Bronchial epithelial cell (primary cell): ENCODE data around the gene MSANTD2. TPM values are rescaled to one million over a fixed set of nuclear protein-coding genes. Genes with fewer than 3 reads are reported as not detected.

Experiments
- DNase-seq: peaks from one replicate; pipeline ENCODE4 v3.0.0-alpha.2; 2010; ENCODE audit warnings: low read depth
- FAIRE-seq: peaks from 2 replicates; lab custom pipeline; 2011; peaks lifted over from hg19 to GRCh38; lab: Jason Lieb, UNC
- H3K27me3 ChIP-seq: 2 replicates; pipeline ENCODE4 v1.5.1; 2011; ENCODE audit warnings: low read length; ENCODE audit not compliant: control insufficient read depth, insufficient read depth
- H3K36me3 ChIP-seq: 2 replicates; pipeline ENCODE4 v1.5.1; 2011; ENCODE audit warnings: low read length; ENCODE audit not compliant: control insufficient read depth, insufficient read depth
- H3K4me3 ChIP-seq: 2 replicates; pipeline ENCODE4 v1.5.1; 2011; ENCODE audit warnings: mild to moderate bottlenecking, low read depth, low read length, control low read depth
- total RNA-seq: library from RNA; depleted of rRNA; stranded (reverse); fragments of >200 nt; gene quantifications from 2 replicates; pipeline ENCODE4 v1.2.1, GENCODE V29; 2014
- TF ChIP-seq, protein P1 (sequence below): IDR thresholded peaks from 2 replicates; pipeline ENCODE4 v1.5.1; 2011; ENCODE audit warnings: mild to moderate bottlenecking, moderate library complexity, low read length, control low read depth, inconsistent platforms; ENCODE audit not compliant: insufficient read depth, severe bottlenecking

MSANTD2 gene
- total RNA-seq, 1 donor from 2014 or later = 2.9 TPM

DNA sequence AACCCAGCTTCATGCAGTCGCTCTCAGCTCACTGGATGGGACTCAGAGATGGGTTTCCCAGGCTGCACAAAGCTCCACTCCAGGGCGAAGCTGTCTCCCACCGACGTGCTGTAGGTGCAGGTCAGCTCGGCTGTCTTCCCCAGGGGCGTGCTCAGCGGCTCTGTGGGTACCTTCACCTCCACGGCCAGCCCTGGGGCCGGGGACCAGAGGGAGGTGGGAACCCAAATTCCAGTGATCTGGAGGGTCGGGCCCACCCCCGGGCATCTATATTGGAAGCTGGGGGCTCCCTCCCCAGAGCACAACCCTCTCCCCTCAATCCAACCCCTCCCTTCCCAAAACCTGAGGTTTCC, 48.8 kb downstream of the MSANTD2 start:
- H3K27me3 ChIP-seq = no peaks in the 10 kb centered on the region

DNA sequence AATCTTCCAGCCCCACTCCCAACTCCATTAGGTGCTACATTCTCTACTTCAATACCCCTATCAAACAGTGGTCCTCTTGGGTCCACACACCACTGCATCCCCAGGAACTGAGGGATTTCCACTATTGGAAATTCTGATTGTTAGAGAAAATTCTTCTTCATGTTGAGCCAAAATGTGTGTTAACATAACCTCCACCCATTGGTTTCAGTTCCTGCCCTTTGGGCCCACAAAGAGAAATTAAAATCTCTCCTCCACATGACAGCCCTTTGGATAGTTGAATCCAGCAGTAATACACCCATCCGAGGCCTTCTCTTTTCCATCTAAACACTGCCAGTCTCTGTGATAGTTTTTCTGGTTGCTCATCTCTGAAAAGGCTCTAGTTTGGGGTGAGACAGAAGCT, 50.3 kb downstream of the MSANTD2 start:
- Histone ChIP-seq H3K36me3 (no peaks in the 10 kb centered on the region), H3K4me3 (no peak overlapping the region), H3K27me3 (no peaks in the 10 kb centered on the region)
- FAIRE-seq (no peak), DNase-seq (no peak)
- TF ChIP-seq, protein P1, sequence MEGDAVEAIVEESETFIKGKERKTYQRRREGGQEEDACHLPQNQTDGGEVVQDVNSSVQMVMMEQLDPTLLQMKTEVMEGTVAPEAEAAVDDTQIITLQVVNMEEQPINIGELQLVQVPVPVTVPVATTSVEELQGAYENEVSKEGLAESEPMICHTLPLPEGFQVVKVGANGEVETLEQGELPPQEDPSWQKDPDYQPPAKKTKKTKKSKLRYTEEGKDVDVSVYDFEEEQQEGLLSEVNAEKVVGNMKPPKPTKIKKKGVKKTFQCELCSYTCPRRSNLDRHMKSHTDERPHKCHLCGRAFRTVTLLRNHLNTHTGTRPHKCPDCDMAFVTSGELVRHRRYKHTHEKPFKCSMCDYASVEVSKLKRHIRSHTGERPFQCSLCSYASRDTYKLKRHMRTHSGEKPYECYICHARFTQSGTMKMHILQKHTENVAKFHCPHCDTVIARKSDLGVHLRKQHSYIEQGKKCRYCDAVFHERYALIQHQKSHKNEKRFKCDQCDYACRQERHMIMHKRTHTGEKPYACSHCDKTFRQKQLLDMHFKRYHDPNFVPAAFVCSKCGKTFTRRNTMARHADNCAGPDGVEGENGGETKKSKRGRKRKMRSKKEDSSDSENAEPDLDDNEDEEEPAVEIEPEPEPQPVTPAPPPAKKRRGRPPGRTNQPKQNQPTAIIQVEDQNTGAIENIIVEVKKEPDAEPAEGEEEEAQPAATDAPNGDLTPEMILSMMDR = no peak

More for the DNA sequence above, 48.8 kb downstream of the MSANTD2 start:
- DNase-seq (no peak), FAIRE-seq (no peak)
- Histone ChIP-seq H3K4me3 (no peak overlapping the region), H3K36me3 (no peaks in the 10 kb centered on the region)
- TF ChIP-seq, protein P1 = no peak

DNA sequence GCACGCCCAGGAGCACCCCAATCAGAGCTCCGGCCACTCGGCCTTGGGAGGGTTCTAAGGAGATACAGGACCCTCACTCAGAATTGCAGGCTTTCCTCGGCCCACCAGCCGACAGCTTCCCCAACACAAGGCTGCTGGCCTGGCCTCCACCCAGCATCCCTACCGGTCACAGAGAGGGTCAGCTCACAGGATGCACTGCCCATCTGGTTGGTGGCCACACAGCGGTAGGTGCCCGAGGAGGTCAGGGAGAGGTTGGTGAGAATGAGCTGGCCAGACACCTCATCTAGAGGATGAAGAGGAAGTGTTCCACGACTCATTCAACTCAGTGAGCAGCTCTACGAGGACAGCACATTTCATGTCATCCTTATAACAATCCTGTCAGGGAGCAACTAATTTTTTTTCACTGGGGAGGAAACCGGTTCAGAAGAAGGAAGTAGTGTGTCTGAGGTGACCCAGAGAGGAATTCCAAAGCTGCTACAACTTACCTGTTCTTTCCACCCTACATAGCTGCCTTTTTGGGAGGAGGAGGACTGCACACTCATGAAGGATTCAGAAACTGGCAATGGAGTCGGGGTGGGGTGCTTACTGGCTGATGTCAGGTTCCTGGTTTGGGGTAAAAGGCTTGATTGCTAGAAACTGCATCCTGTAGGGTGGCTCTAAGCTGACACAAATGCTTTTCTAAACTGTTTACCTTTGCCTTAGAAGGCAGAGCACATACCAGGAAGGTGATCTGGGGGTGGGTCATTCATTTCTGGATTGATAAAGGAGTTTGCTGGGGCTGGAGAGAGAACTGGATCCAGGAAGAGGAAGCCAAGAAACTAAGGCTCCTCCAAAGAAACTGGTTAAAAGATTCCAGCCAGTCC, 51.5 kb downstream of the MSANTD2 start:
- no peak overlapping the region for H3K4me3 ChIP-seq
- no peak for FAIRE-seq
- no peaks in the 10 kb centered on the region for H3K27me3 ChIP-seq
- peak; percentile 53 for DNase-seq
- TF ChIP-seq, protein P1 = no peak
- H3K36me3 ChIP-seq = no peaks in the 10 kb centered on the region

DNA sequence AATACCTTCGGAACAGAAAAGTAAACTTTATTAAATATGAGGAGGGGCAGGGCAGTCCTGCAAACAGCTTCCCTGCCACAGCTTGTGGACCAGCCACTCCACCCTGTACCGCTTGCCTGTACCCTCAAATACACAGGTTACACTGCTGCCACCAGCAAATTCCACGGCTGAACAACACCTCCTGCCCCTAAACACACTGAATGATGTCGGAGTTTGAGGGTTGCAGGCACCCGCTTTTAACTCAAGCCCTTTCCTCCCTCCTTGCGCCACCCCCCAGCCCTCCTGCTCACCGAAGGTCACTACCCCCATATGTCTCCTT, 52.1 kb downstream of the MSANTD2 start:
- no peak for FAIRE-seq
- Histone ChIP-seq H3K36me3 (no peaks in the 10 kb centered on the region), H3K27me3 (no peaks in the 10 kb centered on the region), H3K4me3 (no peak overlapping the region)
- no peak for DNase-seq
- TF ChIP-seq, protein P1 = no peak

DNA sequence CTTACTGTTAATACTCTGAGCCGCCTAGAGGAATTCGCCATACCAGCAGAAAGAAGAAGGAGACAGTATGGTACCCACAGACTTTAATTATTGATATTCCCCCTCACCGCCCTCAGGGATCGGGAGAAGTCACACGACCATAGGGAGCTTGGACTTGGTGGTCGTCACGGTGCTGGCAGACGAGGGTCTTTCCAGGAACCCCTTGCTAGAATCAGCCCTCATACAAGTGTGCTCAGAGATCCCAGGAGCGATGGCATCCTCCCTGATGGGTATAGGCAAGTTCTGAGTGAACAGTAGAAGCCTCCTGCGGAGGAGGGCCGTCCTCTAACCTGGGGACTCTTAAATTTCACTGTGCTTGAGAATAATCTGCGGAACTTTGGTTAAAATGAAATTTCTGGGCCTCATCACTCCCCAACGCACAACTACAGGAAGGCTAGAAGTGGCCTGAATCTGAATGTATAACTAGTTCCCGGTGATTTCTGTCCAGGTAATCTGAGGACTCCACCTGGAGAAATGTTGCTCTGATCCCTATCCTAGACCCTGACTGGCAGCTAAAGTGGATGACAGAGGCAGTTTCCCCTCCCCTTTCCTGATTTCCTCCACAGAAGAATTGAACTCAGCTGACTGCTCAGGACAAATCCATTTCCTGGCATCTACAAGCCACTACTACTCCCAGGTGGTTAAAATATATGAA, 52.7 kb downstream of the MSANTD2 start:
- H3K27me3 ChIP-seq = no peaks in the 10 kb centered on the region
- FAIRE-seq = no peak
- TF ChIP-seq, protein P1 = no peak
- no peak overlapping the region for H3K4me3 ChIP-seq
- no peak for DNase-seq
- H3K36me3 ChIP-seq = no peaks in the 10 kb centered on the region
